H9 (cell line): ENCODE data around the gene SPCS1. TPM values are rescaled to one million over a fixed set of nuclear protein-coding genes. Genes with fewer than 3 reads are reported as not detected.

Experiments used
- DNase-seq: peaks from one replicate; pipeline ENCODE4 v3.0.0-alpha.2; 2017
- H2AFZ ChIP-seq: one replicate; pipeline ENCODE4 v1.6.1; 2013; ENCODE audit warnings: mild to moderate bottlenecking, low read length, control low read depth, moderate library complexity
- H2AK5ac ChIP-seq: 2 replicates; pipeline ENCODE4 v1.6.1; 2013; ENCODE audit warnings: low read length, control low read depth, mixed read lengths; ENCODE audit not compliant: insufficient read length
- H2BK120ac ChIP-seq: one replicate; pipeline ENCODE4 v1.6.1; 2013; ENCODE audit warnings: low read depth, mild to moderate bottlenecking, low read length, control low read depth, inconsistent platforms; ENCODE audit not compliant: poor library complexity, severe bottlenecking
- H2BK12ac ChIP-seq: 2 replicates; pipeline ENCODE4 v1.6.1; 2013; ENCODE audit warnings: low read length, control low read depth, mixed read lengths, low read depth; ENCODE audit not compliant: insufficient read length
- H2BK15ac ChIP-seq: 2 replicates; pipeline ENCODE4 v1.6.1; 2013; ENCODE audit warnings: low read depth, low read length, control low read depth
- H2BK20ac ChIP-seq: one replicate; pipeline ENCODE4 v1.6.1; 2013; ENCODE audit warnings: low read depth, mild to moderate bottlenecking, low read length, control low read depth, inconsistent platforms; ENCODE audit not compliant: poor library complexity, severe bottlenecking
- H2BK5ac ChIP-seq: 2 replicates; pipeline ENCODE4 v1.6.1; 2013; ENCODE audit warnings: low read length, control low read depth, mixed read lengths; ENCODE audit not compliant: insufficient read length
- H3K14ac ChIP-seq: 2 replicates; pipeline ENCODE4 v1.6.1; 2013; ENCODE audit warnings: low read length, control low read depth; ENCODE audit not compliant: insufficient read depth
- H3K18ac ChIP-seq: 2 replicates; pipeline ENCODE4 v1.6.1; 2013; ENCODE audit warnings: low read depth, mild to moderate bottlenecking, mixed read lengths, low read length, control low read depth; ENCODE audit not compliant: insufficient read length
- H3K23ac ChIP-seq: 2 replicates; pipeline ENCODE4 v1.6.1; 2013; ENCODE audit warnings: low read length, control low read depth, mixed read lengths, low read depth; ENCODE audit not compliant: insufficient read length
- H3K23me2 ChIP-seq: 2 replicates; pipeline ENCODE4 v1.6.1; 2013; ENCODE audit warnings: low read depth, mild to moderate bottlenecking, mixed read lengths, low read length, control low read depth; ENCODE audit not compliant: insufficient read length, poor library complexity, severe bottlenecking
- H3K27ac ChIP-seq: 2 replicates; pipeline ENCODE4 v1.5.1; 2013; ENCODE audit warnings: low read length, control low read depth, mixed read lengths, low read depth; ENCODE audit not compliant: insufficient read length
- H3K27me3 ChIP-seq: 2 replicates; pipeline ENCODE4 v1.6.1; 2013; ENCODE audit warnings: low read length, control low read depth, inconsistent platforms; ENCODE audit not compliant: insufficient read depth
- H3K4ac ChIP-seq: 2 replicates; pipeline ENCODE4 v1.6.1; 2013; ENCODE audit warnings: low read depth, mild to moderate bottlenecking, control low read depth, inconsistent platforms, low read length, moderate library complexity
- H3K4me1 ChIP-seq: 2 replicates; pipeline ENCODE4 v1.6.1; 2013; ENCODE audit warnings: low read length, control low read depth, inconsistent platforms; ENCODE audit not compliant: insufficient read depth
- H3K4me2 ChIP-seq: 2 replicates; pipeline ENCODE4 v1.6.1; 2013; ENCODE audit warnings: low read length, control low read depth, mixed read lengths; ENCODE audit not compliant: insufficient read length, insufficient read depth
- H3K56ac ChIP-seq: 2 replicates; pipeline ENCODE4 v1.6.1; 2013; ENCODE audit warnings: low read depth, mild to moderate bottlenecking, mixed read lengths, low read length, control low read depth; ENCODE audit not compliant: insufficient read length
- H3K79me1 ChIP-seq: 2 replicates; pipeline ENCODE4 v1.6.1; 2013; ENCODE audit warnings: low read depth, mild to moderate bottlenecking, moderate library complexity, low read length, control low read depth, inconsistent platforms; ENCODE audit not compliant: insufficient read depth, poor library complexity, severe bottlenecking
- H3K79me2 ChIP-seq: 2 replicates; pipeline ENCODE4 v1.6.1; 2013; ENCODE audit warnings: low read length, control low read depth, inconsistent platforms; ENCODE audit not compliant: insufficient read depth
- H3K9ac ChIP-seq: 2 replicates; pipeline ENCODE4 v1.6.1; 2013; ENCODE audit warnings: low read length, control low read depth, mixed read lengths; ENCODE audit not compliant: insufficient read length; ENCODE audit errors: extremely low read depth
- H3K9me3 ChIP-seq: one replicate; pipeline ENCODE4 v1.6.1; 2013; ENCODE audit warnings: low read depth, low read length, inconsistent platforms; ENCODE audit not compliant: control insufficient read depth
- H3T11ph ChIP-seq: one replicate; pipeline ENCODE4 v1.6.1; 2013; ENCODE audit warnings: mild to moderate bottlenecking, low read length, control low read depth, inconsistent platforms
- H4K20me1 ChIP-seq: one replicate; pipeline ENCODE4 v1.6.1; 2013; ENCODE audit not compliant: control insufficient read depth, insufficient read length, insufficient read depth
- H4K5ac ChIP-seq: 2 replicates; pipeline ENCODE4 v1.6.1; 2013; ENCODE audit warnings: low read depth, mild to moderate bottlenecking, mixed read lengths, low read length, control low read depth; ENCODE audit not compliant: insufficient read length
- H4K8ac ChIP-seq: replicated peaks from 2 replicates; pipeline ENCODE4 v1.6.1; 2013; ENCODE audit warnings: low read length, control low read depth, mixed read lengths, low read depth; ENCODE audit not compliant: insufficient read length
- H4K91ac ChIP-seq: 2 replicates; pipeline ENCODE4 v1.6.1; 2013; ENCODE audit warnings: low read depth, mild to moderate bottlenecking, moderate library complexity, mixed read lengths, low read length, control low read depth; ENCODE audit not compliant: insufficient read length
- H3K27ac Mint-ChIP-seq, 3 experiments: 2 replicates in 2 of 3; 3 replicates in 1 of 3; pipeline ENCODE4 v1.8.0; 2020 to 2021; ENCODE audit warnings: mixed read lengths in 3 of 3, mild to moderate bottlenecking in 1 of 3, moderate library complexity in 1 of 3
- H3K27me3 Mint-ChIP-seq: 2 replicates; pipeline ENCODE4 v1.8.0; 2021; ENCODE audit warnings: low read depth, mild to moderate bottlenecking, moderate library complexity, mixed read lengths
- H3K36me3 Mint-ChIP-seq, 3 experiments: 2 replicates in 2 of 3; 3 replicates in 1 of 3; pipeline ENCODE4 v1.8.0; 2020 to 2021; ENCODE audit warnings: low read depth in 3 of 3, mixed read lengths in 3 of 3; ENCODE audit not compliant: insufficient read depth in 1 of 3
- H3K4me1 Mint-ChIP-seq, 2 experiments: 2 replicates each; pipeline ENCODE4 v1.8.0; 2020; ENCODE audit warnings: mixed read lengths in 2 of 2
- H3K4me3 Mint-ChIP-seq, 2 experiments: 2 replicates in 1 of 2; 3 replicates in 1 of 2; pipeline ENCODE4 v1.8.0; 2020 to 2021; ENCODE audit warnings: mild to moderate bottlenecking in 2 of 2, mixed read lengths in 2 of 2, moderate library complexity in 1 of 2
- H3K9me3 Mint-ChIP-seq, 2 experiments: 2 replicates in 1 of 2; 3 replicates in 1 of 2; pipeline ENCODE4 v1.8.0; 2020; ENCODE audit warnings: mild to moderate bottlenecking in 2 of 2, mixed read lengths in 2 of 2, moderate library complexity in 1 of 2
- CTCF ChIP-seq: fragments of 200-600 bp; sonication (generic); conservative IDR thresholded peaks from 3 replicates; pipeline ENCODE4 v1.8.0; 2021; ENCODE audit warnings: antibody characterized with exemption, mild to moderate bottlenecking
- total RNA-seq: library from RNA; stranded (reverse); gene quantifications from 2 replicates; pipeline ENCODE4 v1.2.1, GENCODE V29; 2021

Gene SPCS1
- total RNA-seq, 1 experiment from 2014 or later = 106 TPM

DNA sequence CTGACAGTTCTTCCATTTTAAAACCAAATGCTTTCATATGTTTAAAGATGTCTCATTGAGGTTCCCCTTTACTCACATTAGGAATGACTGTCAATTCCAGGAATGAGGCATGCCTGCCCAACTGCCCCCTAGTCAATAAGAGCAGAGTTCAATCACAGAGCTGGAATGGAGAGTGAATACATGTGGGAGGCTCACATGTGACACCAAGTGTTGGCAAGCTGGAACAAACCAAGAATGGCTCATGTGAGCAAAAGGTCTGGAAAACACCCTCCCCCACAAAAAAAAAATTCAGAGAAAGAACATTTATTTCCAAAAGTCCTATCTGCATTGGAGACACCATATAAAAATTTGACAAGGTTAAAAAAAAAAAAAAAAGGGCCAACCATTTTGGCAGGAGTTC is 23.9 kb upstream of the SPCS1 start:
- no peak overlapping the region for H2AK5ac ChIP-seq
- H3K23me2 ChIP-seq = peaks cover 3% of the 10 kb centered on the region
- no peaks in the 10 kb centered on the region for H3K9me3 ChIP-seq
- H3K56ac ChIP-seq = no peak overlapping the region
- H4K8ac ChIP-seq = no peak overlapping the region
- H3K9ac ChIP-seq = peak overlapping the region; percentile 19
- no peaks in the 10 kb centered on the region for H3K4me1 ChIP-seq
- peaks cover 13% of the 10 kb centered on the region; the same call in 1 of the 2 replicates for H3K79me2 ChIP-seq
- peaks cover 26 to 51% (median 44%) of the 10 kb centered on the region in 3 experiments for H3K36me3 Mint-ChIP-seq
- peak overlapping the region in 2 of 3 experiments; percentile 49 to 78; a peak in 3 of 7 replicates for H3K27ac Mint-ChIP-seq
- H4K5ac ChIP-seq = no peak overlapping the region
- no peak overlapping the region for H2BK5ac ChIP-seq
- H3K4me2 ChIP-seq = no peak overlapping the region
- peaks cover 3% of the 10 kb centered on the region; the same call in 1 of the 2 replicates for H3K27me3 Mint-ChIP-seq
- no peak overlapping the region for H2BK20ac ChIP-seq
- H2BK12ac ChIP-seq = no peak overlapping the region
- no peaks in the 10 kb centered on the region for H3K27me3 ChIP-seq
- DNase-seq = no peak
- H4K20me1 ChIP-seq = no peaks in the 10 kb centered on the region
- no peak overlapping the region for H4K91ac ChIP-seq
- H3K4me1 Mint-ChIP-seq = peaks cover 16 to 25% of the 10 kb centered on the region in 2 experiments
- H3K23ac ChIP-seq = no peak overlapping the region
- 0 out of 3 replicates have a peak, but pooled peaks have one; percentile 24 for TF ChIP-seq CTCF
- H3K4ac ChIP-seq = no peak overlapping the region
- no peak overlapping the region for H3T11ph ChIP-seq
- no peak overlapping the region for H3K18ac ChIP-seq
- H2BK120ac ChIP-seq = no peak overlapping the region
- H3K14ac ChIP-seq = no peak overlapping the region
- H3K27ac ChIP-seq = no peak overlapping the region
- H2AFZ ChIP-seq = no peak overlapping the region
- no peak overlapping the region for H3K4me3 Mint-ChIP-seq
- no peak overlapping the region for H2BK15ac ChIP-seq
- H3K79me1 ChIP-seq = no peaks in the 10 kb centered on the region
- H3K9me3 Mint-ChIP-seq = no peaks in the 10 kb centered on the region
